Upper lobe of left lung (tissue), 4 donors: Measurements from ENCODE around the gene TRPM5.

Source experiments
- CTCF ChIP-seq, 6 experiments: fragments of 450-650 bp in 4 of 6; fragments of 200-600 bp in 2 of 6; sonication (generic) in 2 of 6; IDR thresholded peaks; one replicate each; pipeline ENCODE4 v1.5.1; 2016 to 2019; ENCODE audit warnings: antibody characterized with exemption in 6 of 6
- POLR2A ChIP-seq, 4 donors: fragments of 450-650 bp; IDR thresholded peaks; one replicate each; pipeline ENCODE4 v1.5.1; 2016 to 2017; ENCODE audit warnings: antibody characterized with exemption in 4 of 4, mild to moderate bottlenecking in 2 of 4

DNA sequence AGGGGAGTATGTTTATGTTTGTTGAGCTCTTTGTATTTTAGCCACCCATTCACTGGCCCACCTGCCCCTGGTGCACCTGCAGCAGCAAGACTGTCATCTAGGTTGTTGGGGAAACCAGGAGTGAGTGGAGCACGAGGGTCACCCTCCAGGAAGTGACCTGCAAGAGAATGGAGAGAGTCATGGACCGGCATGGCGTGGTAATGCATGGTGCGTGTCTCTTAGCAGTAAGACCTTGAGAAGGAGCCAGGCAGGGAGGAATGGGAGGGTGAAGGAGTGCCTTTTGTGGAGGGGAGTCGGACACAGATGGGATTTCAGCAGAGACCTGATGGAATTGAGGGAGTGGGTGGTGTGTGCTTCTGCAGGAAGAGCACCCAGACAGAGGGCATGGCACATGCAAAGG is 38.4 kb upstream of the TRPM5 start:
- no peak for TF ChIP-seq CTCF (IDR thresholded peaks at IDR 0.05)
- TF ChIP-seq POLR2A (IDR thresholded peaks at IDR 0.05), result no peak
